ENCODE results near the gene C19orf25.
"Not testable (repeated sequence)": the region's sequence is repeated elsewhere in the genome, so short reads cannot be mapped to it uniquely, and the experiment has no call there.

The C19orf25 gene

DNA sequence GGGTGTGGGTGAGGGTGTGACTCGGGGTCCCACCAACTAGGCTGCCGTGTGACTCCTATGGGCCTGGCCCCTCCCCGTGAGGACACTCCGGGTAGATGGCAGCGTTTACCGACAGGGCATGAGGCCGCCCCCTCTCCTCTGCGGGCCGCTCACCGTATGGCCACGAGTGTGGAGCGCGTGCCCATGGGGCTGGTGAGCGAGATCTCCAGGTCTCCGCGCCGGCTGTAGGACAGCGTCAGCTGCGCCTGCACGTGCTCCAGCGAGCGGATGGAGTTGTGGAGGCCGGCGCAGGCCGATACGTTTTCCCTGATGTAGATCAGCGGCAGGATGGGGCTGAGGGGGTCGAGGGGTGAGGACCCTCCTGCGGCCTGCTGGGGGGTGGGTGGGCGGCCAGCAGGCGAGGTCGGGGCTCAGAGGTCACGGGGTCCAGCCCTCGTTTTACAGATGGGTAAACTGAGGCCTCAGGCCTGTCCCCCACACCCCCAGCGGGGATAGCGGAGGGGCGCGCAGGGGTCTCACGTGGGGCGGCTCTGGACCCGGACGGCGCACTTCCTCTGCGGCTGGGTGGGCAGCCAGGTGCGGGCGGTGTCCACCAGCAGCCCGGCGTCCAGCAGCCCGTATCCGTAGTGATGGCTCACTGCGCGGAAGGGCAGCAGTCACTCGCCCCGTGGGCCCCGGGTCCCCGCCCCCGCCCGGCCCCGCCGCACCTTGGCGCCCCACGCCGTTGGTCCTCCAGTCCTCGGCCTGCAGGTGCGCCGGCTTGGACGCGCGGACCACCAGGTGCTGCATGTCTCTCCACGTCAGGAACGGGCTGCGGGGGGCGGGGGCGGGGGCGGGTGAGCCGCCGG, 4.3 kb upstream of the C19orf25 start:
- no peaks in the 10 kb centered on the region for H3K9me3 Mint-ChIP-seq
- H3K27me3 Mint-ChIP-seq, result no peaks in the 10 kb centered on the region
- no peak for DNase-seq
- H3K4me3 Mint-ChIP-seq, result no peak overlapping the region
- peaks cover 4% of the 10 kb centered on the region for H3K36me3 Mint-ChIP-seq (ENCODE audit: low read depth)
- peaks cover 6% of the 10 kb centered on the region for H3K4me1 Mint-ChIP-seq (ENCODE audit: low read depth)
- H3K27ac Mint-ChIP-seq, result no peak overlapping the region

DNA sequence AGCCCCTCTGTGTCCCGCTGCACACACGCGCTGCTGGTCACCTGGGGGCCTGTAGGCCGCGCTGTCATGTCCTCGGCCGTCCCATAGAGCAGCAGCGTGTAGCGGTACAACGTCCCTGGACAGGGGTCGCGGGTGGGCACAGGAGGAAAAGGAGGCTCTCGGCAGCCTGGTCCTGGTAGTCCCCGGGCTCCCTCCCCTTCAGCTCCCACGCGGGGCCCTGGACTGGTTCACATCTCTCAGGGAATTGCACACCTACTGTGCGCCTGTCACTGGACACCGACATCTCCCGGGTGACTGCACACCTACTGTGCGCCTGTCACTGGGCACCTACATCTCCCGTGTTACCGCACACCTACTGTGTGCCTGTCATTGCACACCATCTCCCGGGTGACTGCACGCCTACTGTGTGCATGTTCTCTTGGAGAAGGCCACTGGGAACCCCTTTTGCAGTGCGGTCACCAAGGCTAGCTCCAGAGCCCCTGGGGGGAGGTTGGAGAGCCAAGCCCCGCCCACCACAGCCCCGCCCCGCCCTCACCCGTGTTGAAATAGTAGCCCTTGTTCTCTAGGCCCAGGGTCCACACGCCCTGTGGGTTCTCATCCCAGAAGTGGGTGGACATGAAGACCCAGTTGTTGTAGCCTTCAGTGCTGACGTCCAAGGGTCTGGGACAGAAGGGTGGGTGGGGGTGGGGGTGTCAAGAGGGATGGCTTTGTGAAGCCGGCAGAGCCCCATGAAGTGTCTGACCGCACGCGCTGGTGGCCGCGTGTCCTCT, 3.5 kb upstream of the C19orf25 start:
- Mint-ChIP-seq H3K4me1 (ENCODE audit: low read depth) (peaks cover 11% of the 10 kb centered on the region), H3K27ac (no peak overlapping the region), H3K36me3 (ENCODE audit: low read depth) (peaks cover 7% of the 10 kb centered on the region), H3K4me3 (no peak overlapping the region), H3K27me3 (no peaks in the 10 kb centered on the region), H3K9me3 (no peaks in the 10 kb centered on the region)
- no peak for DNase-seq

DNA sequence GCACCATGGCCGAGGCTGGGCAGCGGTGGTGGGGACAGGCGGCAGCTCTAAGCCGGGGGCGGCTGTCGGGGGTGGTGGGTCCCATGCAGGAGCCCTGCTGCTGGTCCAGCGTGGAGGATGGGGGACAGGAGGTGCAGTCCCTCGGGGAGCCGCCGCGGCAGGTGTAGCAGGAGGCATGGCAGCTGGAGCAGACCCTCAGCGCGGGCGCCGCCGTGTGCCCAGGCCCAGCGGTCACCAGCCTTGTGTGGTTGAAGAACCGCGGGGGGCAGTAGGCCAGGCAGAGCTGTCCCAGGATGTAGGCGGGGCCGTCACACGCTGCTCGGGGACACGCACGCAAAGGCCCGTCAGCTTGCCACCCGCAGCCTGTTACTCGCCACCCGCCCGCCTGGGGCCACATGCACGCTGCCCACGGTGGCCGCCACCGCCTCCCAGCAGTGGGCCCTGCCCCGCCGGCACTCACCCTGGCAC, 2.9 kb upstream of the C19orf25 start:
- DNase-seq, result no peak
- H3K9me3 Mint-ChIP-seq, result no peaks in the 10 kb centered on the region
- no peaks in the 10 kb centered on the region for H3K27me3 Mint-ChIP-seq
- H3K27ac Mint-ChIP-seq, result no peak overlapping the region
- H3K36me3 Mint-ChIP-seq (ENCODE audit: low read depth), result peaks cover 13% of the 10 kb centered on the region
- H3K4me1 Mint-ChIP-seq (ENCODE audit: low read depth), result peaks cover 17% of the 10 kb centered on the region
- H3K4me3 Mint-ChIP-seq, result no peak overlapping the region

DNA sequence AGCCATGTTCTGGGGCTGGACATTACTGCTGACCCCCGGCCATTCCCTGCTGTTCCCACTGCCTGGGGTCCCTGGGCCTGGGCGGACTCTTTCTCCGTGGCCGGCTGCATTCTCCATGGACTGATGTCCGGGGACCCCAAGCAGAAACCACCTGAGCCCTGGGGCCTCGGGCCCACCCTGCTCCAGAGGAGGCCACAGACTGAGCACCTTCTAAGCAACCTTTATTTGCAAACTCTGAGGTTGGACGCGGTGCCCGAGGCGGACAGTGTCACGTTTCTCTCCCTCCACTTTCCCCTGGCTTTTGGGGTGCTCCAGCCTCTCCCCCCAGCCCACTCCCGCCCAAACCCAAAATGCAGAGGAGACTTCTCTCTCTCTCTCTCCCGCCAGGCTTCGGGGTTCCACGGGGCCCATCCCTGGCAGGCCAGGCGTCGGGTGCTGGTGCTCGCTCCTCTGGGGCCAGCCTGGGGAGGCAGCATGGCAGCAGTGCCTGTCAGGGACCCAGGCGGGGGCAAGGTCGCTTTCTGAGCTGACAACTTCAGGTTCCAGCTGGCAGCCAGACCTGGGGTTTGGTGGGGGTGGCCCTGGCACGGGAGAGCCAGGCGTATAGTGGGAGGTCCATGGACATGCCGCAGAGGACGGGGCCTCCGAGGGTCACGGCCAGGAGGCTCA, 2.3 kb upstream of the C19orf25 start:
- no peak for DNase-seq
- Mint-ChIP-seq H3K4me3 (no peak overlapping the region), H3K36me3 (ENCODE audit: low read depth) (peaks cover 19% of the 10 kb centered on the region), H3K4me1 (ENCODE audit: low read depth) (peaks cover 22% of the 10 kb centered on the region), H3K27me3 (no peaks in the 10 kb centered on the region), H3K27ac (no peak overlapping the region), H3K9me3 (no peaks in the 10 kb centered on the region)

DNA sequence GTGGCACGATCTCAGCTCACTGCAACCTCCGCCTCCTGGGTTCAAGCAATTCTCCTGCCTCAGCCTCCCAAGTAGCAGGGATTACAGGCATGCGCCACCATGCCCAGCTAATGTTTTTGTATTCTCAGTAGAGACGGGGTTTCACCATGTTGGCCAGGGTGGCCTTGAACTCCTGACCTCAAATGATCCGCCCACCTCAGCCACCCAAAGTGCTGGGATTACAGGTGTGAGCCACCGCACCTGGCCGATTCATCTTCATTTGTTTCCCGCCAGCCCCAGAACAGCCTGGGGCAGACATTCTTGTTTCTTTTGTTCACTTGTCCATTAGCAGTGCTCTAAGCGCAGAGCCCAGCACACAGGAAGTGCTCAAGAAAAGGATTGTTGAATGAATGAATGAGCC, 2.0 kb downstream of the C19orf25 start:
- DNase-seq, H3K27me3 Mint-ChIP-seq, H3K9me3 Mint-ChIP-seq: not testable (repeated sequence)
- H3K36me3 Mint-ChIP-seq (ENCODE audit: low read depth), result peaks cover 38% of the 10 kb centered on the region
- H3K4me3 Mint-ChIP-seq, result peak overlapping the region; percentile 51
- H3K4me1 Mint-ChIP-seq (ENCODE audit: low read depth), result peaks cover 33% of the 10 kb centered on the region
- peak overlapping the region; percentile 44 for H3K27ac Mint-ChIP-seq

DNA sequence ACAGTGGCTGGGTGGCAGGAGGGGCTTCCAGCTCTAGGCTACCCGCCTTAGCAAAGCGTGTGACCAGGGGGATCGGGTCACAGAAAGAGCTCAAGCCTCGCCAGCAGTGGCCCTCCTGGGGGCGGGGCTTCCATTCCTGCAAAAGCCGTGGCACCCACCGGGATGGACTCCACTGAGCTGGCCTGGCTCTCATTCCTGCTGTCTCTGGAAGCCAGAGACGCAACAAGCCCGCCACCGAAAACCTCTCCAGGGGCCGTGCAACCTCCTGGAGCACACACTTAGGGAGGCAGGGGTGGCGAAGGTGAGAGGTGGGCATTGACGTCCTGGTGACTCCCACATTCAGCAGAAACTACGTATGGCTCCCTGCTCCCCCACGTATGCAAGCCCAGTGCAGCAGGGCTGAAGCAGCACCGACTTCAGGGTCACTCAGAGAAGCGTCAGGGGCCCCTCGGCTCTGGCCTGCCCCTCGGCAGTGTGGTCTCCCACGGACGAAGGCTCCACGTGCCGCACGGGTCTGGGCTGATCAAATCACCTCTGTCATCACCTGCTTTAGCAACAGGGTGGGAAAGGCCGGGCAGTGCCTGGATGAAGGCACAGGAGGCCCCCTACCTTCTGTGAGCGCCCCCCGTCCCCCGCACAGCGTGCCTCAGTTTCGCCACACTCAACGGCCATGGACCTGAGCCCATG, 3.1 kb downstream of the C19orf25 start:
- Mint-ChIP-seq H3K27ac (no peak overlapping the region), H3K9me3 (no peaks in the 10 kb centered on the region), H3K27me3 (no peaks in the 10 kb centered on the region), H3K36me3 (ENCODE audit: low read depth) (peaks cover 38% of the 10 kb centered on the region), H3K4me3 (no peak overlapping the region), H3K4me1 (ENCODE audit: low read depth) (peaks cover 42% of the 10 kb centered on the region)
- DNase-seq, result no peak

DNA sequence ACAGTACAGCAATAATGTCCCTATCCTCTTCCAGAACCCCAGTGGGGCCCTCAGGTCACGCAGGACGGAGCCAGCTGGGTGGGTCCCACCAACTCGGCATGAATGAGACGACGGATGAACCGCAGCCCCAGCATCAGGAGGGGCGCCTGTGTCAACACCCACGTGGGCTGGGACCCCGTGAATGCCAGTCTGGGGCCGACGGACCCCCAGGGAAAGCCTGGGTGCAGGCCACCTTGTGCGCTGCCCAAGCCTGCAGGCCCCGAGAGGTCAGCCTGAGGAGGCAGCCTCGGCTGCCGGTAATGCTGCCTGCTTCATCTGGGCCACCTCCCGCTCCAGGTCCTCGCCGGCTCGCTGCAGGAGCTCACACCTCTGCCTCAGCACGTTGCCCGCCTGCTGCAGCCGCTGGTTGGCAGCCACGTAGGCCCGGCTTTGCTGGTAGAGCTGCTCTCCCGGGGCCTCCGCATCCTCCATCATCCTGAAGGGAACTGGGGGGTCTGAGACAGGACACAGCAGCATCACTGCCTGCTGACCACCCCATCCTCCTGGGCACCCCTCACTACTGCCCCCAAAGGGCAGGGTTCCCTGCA, 4.2 kb downstream of the C19orf25 start:
- Mint-ChIP-seq H3K27ac (no peak overlapping the region), H3K4me1 (ENCODE audit: low read depth) (peaks cover 46% of the 10 kb centered on the region), H3K27me3 (peaks cover 3% of the 10 kb centered on the region), H3K36me3 (ENCODE audit: low read depth) (peaks cover 38% of the 10 kb centered on the region), H3K9me3 (no peaks in the 10 kb centered on the region), H3K4me3 (no peak overlapping the region)
- no peak for DNase-seq

DNA sequence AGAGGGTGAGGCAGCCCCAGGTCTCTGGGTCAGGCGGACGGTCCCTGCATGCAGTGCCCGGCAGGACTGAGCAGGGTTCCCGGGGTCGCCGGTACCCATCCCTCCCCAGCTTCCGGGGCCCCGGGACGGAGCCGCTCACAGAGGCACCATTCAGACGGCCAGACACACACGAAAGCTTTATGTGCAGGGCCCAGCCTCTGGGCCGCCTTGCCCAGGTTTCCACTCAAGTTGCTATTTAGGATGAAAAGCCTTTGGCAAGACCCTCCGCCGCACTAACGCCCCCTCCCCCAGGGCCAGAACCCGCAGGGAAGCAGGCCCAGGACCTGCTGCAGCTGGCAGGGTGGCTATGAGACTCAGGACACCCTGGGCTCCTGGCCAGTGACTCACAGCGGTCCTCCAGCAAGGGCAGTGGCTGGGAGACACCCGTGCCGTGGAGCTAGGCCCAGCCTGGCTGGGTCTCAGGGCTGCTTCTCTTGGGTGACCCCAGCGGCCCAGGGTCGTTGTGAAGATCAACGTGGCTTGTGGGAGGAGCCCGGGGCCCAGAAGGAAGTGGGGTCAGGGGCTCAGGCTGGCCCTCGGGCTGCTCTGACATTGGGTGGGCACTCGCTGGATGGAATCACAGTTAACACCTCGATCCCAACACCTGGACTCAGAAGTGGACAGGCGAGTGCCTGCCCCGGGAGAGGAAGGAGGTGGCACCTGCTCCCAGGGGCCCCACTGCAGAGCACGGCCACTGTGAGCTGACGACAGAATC, 4.8 kb downstream of the C19orf25 start:
- no peak for DNase-seq
- H3K9me3 Mint-ChIP-seq, result no peaks in the 10 kb centered on the region
- peaks cover 3% of the 10 kb centered on the region for H3K27me3 Mint-ChIP-seq
- H3K36me3 Mint-ChIP-seq (ENCODE audit: low read depth), result peaks cover 36% of the 10 kb centered on the region
- no peak overlapping the region for H3K27ac Mint-ChIP-seq
- peaks cover 43% of the 10 kb centered on the region for H3K4me1 Mint-ChIP-seq (ENCODE audit: low read depth)
- H3K4me3 Mint-ChIP-seq, result no peak overlapping the region

DNA sequence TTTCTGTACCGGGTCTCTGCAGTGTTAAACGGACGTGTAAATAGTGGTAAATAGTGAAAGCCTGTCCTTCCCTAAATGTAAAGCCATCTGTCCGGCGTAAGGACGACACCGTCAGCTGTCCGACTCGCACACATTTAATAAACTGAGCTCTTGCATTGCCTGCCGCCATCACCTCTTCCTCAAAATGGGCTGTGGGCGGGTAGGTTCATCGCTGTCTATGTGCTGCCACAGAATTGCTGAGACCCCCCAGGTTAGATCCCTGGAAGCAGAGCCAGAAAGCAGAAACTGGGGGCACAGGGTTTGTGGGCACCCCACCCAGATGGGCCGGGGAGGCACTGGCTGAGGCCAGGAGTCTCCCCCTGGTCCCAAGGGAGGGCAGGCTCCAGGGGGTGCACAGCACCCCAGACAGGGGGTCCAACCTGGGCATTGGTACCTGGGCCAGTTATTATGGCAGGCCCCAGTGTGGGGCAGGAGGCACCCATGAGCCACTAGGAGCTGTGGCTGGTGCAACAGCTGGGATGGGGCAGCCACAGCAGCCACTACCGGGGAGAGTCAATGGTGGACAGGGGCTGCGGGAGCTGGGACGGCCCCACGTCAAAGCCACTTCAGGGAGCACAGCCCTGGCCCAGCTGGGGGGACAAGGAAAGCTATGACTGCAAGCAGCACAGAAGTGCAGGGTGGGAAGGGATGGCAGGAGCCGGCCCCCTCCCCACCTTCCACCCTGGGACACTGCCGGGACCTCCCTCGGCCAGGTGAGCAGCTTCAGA, 5.7 kb downstream of the C19orf25 start:
- Mint-ChIP-seq H3K27me3 (peaks cover 4% of the 10 kb centered on the region), H3K9me3 (no peaks in the 10 kb centered on the region), H3K27ac (no peak overlapping the region), H3K4me3 (no peak overlapping the region), H3K36me3 (ENCODE audit: low read depth) (peaks cover 33% of the 10 kb centered on the region), H3K4me1 (ENCODE audit: low read depth) (peaks cover 40% of the 10 kb centered on the region)
- DNase-seq, result no peak

DNA sequence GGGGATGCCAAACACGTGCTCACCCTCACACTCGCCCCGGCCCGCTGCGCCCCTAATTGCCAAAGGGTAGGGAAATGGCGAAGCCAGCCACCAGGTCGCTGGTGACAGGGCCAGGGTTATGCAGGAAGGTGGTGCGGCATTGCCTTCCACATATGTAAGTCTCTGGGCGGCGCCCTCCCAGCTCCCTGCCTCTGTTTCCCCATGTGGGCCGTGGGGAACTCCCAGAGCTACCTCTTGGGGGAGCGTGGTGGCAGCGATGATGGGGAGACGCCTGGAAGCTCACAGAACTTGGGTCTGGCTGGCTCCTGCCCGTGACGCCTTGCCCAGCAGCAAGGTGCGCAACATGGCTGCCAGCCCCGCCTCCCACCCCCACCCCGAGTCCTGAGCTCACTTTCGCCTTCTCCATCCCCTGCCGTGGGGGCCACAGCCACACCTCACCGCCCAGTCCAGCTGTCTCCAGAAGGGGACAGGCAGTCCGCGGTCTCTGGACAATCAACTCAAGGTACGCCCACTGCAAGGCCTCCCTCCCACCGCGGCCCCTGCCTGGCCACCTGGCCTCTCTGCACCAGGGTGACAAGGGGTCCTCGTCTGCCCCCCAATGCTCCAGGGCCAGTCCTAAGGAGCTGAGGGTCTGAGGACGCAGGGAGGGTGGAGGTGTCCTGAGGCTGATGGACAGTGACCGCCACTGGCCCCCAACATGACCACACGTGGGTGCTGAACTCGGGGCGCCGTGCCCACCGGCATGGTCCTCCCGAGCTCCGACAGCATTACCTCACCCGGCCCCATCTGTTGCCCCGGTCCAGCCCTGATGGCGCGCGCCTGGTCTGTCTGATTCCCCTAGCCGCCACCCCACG, 6.6 kb downstream of the C19orf25 start:
- H3K36me3 Mint-ChIP-seq (ENCODE audit: low read depth), result peaks cover 30% of the 10 kb centered on the region
- H3K4me3 Mint-ChIP-seq, result no peak overlapping the region
- no peak for DNase-seq
- peaks cover 6% of the 10 kb centered on the region for H3K27me3 Mint-ChIP-seq
- H3K27ac Mint-ChIP-seq, result no peak overlapping the region
- peaks cover 36% of the 10 kb centered on the region for H3K4me1 Mint-ChIP-seq (ENCODE audit: low read depth)
- H3K9me3 Mint-ChIP-seq, result no peaks in the 10 kb centered on the region

DNA sequence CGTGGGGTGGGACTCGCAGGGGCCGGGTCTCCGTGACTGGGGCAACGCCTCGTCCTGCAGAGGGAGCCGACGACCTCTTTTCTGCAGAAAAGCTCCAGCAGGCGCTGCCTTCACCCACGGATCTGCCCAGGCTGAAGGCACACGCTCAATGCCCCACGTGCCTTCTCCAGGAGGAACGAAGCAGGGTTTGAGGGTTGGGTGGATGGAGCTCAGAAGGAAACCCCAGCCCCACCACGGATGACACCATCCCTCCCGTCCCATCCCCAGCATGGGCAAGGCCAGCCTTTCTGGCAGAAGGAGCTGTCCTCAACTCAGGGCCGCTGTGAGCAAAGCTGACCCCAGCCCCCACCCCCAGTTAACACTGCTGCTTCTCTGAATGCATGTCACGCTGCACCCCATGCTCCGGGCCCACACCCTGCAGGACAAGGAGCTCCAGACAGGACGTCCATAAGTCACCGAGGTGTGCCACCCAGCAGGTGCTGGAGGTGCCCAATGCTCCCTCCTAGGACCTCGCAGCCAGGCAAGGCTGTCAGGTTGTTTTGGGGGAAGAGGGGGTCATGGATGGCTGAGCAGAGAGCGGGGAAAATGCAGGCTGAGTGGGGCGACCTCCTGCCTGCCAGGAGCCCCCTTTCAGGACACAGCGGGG, 7.4 kb downstream of the C19orf25 start:
- Mint-ChIP-seq H3K27ac (no peak overlapping the region), H3K9me3 (no peaks in the 10 kb centered on the region), H3K4me3 (peak overlapping the region; percentile 46), H3K4me1 (ENCODE audit: low read depth) (peaks cover 28% of the 10 kb centered on the region), H3K27me3 (peaks cover 9% of the 10 kb centered on the region), H3K36me3 (ENCODE audit: low read depth) (peaks cover 22% of the 10 kb centered on the region)
- no peak for DNase-seq

DNA sequence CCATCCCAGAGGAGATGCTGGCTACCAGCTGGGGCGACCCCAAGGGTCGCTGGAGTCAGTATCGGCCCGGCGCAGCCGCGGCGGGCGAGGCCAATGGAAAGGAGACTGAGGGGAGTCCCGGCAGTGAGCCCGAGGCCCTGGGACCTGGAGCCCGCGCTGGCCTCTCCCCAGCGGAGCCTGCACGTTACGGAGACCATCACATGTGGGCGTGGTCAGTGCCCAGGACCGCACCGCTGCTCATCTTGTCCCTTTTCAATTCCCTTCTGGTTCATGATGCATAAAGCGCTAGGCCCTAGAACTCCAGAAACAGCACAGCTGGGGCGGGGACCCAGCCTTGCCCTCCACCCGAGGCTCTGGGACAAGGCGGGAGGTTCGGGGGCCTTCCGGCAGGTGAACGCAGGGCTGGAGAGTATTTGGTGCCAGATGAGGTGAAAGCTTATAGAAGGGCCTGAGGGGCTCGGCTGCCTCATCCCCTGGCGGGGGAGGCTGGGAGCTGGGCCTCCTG, 8.0 kb downstream of the C19orf25 start:
- H3K27me3 Mint-ChIP-seq, result peaks cover 11% of the 10 kb centered on the region
- H3K9me3 Mint-ChIP-seq, result no peaks in the 10 kb centered on the region
- peaks cover 23% of the 10 kb centered on the region for H3K4me1 Mint-ChIP-seq (ENCODE audit: low read depth)
- DNase-seq, result peak; percentile 56
- peaks cover 16% of the 10 kb centered on the region for H3K36me3 Mint-ChIP-seq (ENCODE audit: low read depth)
- H3K4me3 Mint-ChIP-seq, result peak overlapping the region; percentile 46
- H3K27ac Mint-ChIP-seq, result no peak overlapping the region
